HepG2 (cell line): ENCODE data around the gene HOXC10. TPM values are rescaled to one million over a fixed set of nuclear protein-coding genes. Genes with fewer than 3 reads are reported as not detected.

ENCODE experiments used
- DMTF1 ChIP-seq: sonication (generic); formaldehyde crosslinking; IDR thresholded peaks from 2 replicates; pipeline ENCODE4 v1.4.0; 2020; ENCODE audit warnings: mild to moderate bottlenecking, missing genetic modification reagents
- HMG20B ChIP-seq: conservative IDR thresholded peaks from 2 replicates; pipeline ENCODE4 v1.6.1; 2016; ENCODE audit warnings: missing genetic modification reagents, missing compliant biosample characterization
- MLLT10 ChIP-seq: sonication (generic); formaldehyde crosslinking; IDR thresholded peaks from 2 replicates; pipeline ENCODE4 v1.4.0; 2020; ENCODE audit warnings: missing genetic modification reagents
- NFATC3 ChIP-seq: sonication (generic); formaldehyde crosslinking; IDR thresholded peaks from 2 replicates; pipeline ENCODE4 v1.5.1; 2020; ENCODE audit warnings: mild to moderate bottlenecking, missing genetic modification reagents
- NONO ChIP-seq, 2 experiments: fragments of 450-650 bp in 1 of 2; sonication (generic) in 1 of 2; formaldehyde crosslinking in 1 of 2; IDR thresholded peaks in 1 of 2; conservative IDR thresholded peaks in 1 of 2; 2 replicates each; pipeline versions ENCODE4 v1.6.1 to v1.8.0; 2017 to 2022; ENCODE audit warnings: mild to moderate bottlenecking in 1 of 2, missing genetic modification reagents in 1 of 2, moderate library complexity in 1 of 2
- PLRG1 ChIP-seq: fragments of 450-650 bp; conservative IDR thresholded peaks from 2 replicates; pipeline ENCODE4 v1.6.1; 2016
- SALL2 ChIP-seq: sonication (generic); formaldehyde crosslinking; IDR thresholded peaks from 2 replicates; pipeline ENCODE4 v1.8.1; 2023; ENCODE audit warnings: mild to moderate bottlenecking, missing genetic modification reagents, inconsistent platforms
- SATB2 ChIP-seq: sonication (generic); formaldehyde crosslinking; IDR thresholded peaks from 2 replicates; pipeline ENCODE4 v1.5.0; 2020; ENCODE audit warnings: missing genetic modification reagents
- SIN3B ChIP-seq: fragments of 150-350 bp; IDR thresholded peaks from 2 replicates; pipeline ENCODE4 v1.6.1; 2014; ENCODE audit warnings: low read length
- SIX1 ChIP-seq: sonication (generic); formaldehyde crosslinking; IDR thresholded peaks from 2 replicates; pipeline ENCODE4 v1.4.0; 2020; ENCODE audit warnings: missing genetic modification reagents, borderline replicate concordance
- SMC3 ChIP-seq: IDR thresholded peaks from 2 replicates; pipeline ENCODE4 v1.6.1; 2011; ENCODE audit warnings: low read length, improper control_type of control experiment
- SUZ12 ChIP-seq: fragments of 150-350 bp; IDR thresholded peaks from 2 replicates; pipeline ENCODE4 v1.6.1; 2014; ENCODE audit warnings: low read depth, low read length
- TEAD2 ChIP-seq: sonication (generic); formaldehyde crosslinking; IDR thresholded peaks from 2 replicates; pipeline ENCODE4 v1.9.0; 2021; ENCODE audit warnings: missing genetic modification reagents
- ZFP36 ChIP-seq: fragments of 150-350 bp; IDR thresholded peaks from 2 replicates; pipeline ENCODE4 v1.6.1; 2018; ENCODE audit warnings: borderline replicate concordance, low read length, low read depth; ENCODE audit not compliant: partially characterized antibody
- ZNF280B ChIP-seq: sonication (generic); formaldehyde crosslinking; IDR thresholded peaks from 2 replicates; pipeline ENCODE4 v1.5.0; 2020; ENCODE audit warnings: missing genetic modification reagents, mild to moderate bottlenecking, borderline replicate concordance
- ZNF343 ChIP-seq: sonication (generic); formaldehyde crosslinking; IDR thresholded peaks from 2 replicates; pipeline ENCODE4 v1.4.0; 2020; ENCODE audit warnings: mild to moderate bottlenecking, missing genetic modification reagents
- polyA plus RNA-seq, 8 experiments: library from polyadenylated mRNA; depleted of rRNA in 3 of 8; stranded (reverse) in 7 of 8; unstranded in 1 of 8; fragments of >200 nt; fragmentation: Illumina TruSeq in 4 of 8; extraction: Trizol in 4 of 8; gene quantifications; 2 replicates each; pipeline versions ENCODE4 v1.2.1 to v1.2.3, GENCODE V29; 2011 to 2016; ENCODE audit warnings: low read depth in 4 of 8, missing spikeins in 1 of 8, mixed read lengths in 1 of 8; ENCODE audit not compliant: insufficient read depth in 1 of 8
- total RNA-seq, 5 experiments: library from RNA; depleted of rRNA; stranded (reverse); fragments of >200 nt; fragmentation: Illumina TruSeq; extraction: Trizol; gene quantifications; 2 replicates each; pipeline ENCODE4 v1.2.3, GENCODE V29; 2016; ENCODE audit warnings: low read depth in 1 of 5
- TF ChIP-seq, protein P1 (sequence below), 2 experiments: IDR thresholded peaks; 2 replicates each; pipeline ENCODE4 v1.6.1; 2011 to 2012; ENCODE audit warnings: low read length in 2 of 2, borderline replicate concordance in 1 of 2, low read depth in 1 of 2, mild to moderate bottlenecking in 1 of 2, moderate library complexity in 1 of 2
- TF ChIP-seq, protein P2 (sequence below): sonication (generic); formaldehyde crosslinking; IDR thresholded peaks from 2 replicates; pipeline ENCODE4 v1.8.1; 2023; ENCODE audit warnings: missing genetic modification reagents, inconsistent platforms, borderline replicate concordance
- TF ChIP-seq, protein P3 (sequence below): sonication (generic); formaldehyde crosslinking; IDR thresholded peaks from 2 replicates; pipeline ENCODE4 v1.4.0; 2020; ENCODE audit warnings: low read depth, mild to moderate bottlenecking, missing genetic modification reagents

HOXC10 gene
- total and polyA plus RNA-seq, 2 of the 13 experiments (the other 11 are each of a cell fraction or from before 2014, with no cell fraction given) = not detected

GRCh38 chr12:53994264-53995001, 9.5 kb downstream of the HOXC10 start (continued):
- TF ChIP-seq ZNF343 (no peak), SATB2 (CRISPR knock-in tag) (no peak), DMTF1 (no peak), HMG20B (CRISPR knock-in tag) (no peak), SIX1 (no peak), ZNF280B (CRISPR knock-in tag) (peak; percentile 23; the same call in 1 of the 2 replicates), NFATC3 (no peak), MLLT10 (no peak), NONO (IDR thresholded peaks at IDR 0.05) (no peak), NONO (CRISPR knock-in tag; conservative IDR thresholded peaks at IDR 0.05) (no peak), PLRG1 (no peak), TEAD2 (CRISPR knock-in tag) (no peak), SUZ12 (no peak), ZFP36 (no peak), SMC3 (no peak), SIN3B (no peak), SALL2 (CRISPR knock-in tag) (no peak)
- TF ChIP-seq, protein P1, sequence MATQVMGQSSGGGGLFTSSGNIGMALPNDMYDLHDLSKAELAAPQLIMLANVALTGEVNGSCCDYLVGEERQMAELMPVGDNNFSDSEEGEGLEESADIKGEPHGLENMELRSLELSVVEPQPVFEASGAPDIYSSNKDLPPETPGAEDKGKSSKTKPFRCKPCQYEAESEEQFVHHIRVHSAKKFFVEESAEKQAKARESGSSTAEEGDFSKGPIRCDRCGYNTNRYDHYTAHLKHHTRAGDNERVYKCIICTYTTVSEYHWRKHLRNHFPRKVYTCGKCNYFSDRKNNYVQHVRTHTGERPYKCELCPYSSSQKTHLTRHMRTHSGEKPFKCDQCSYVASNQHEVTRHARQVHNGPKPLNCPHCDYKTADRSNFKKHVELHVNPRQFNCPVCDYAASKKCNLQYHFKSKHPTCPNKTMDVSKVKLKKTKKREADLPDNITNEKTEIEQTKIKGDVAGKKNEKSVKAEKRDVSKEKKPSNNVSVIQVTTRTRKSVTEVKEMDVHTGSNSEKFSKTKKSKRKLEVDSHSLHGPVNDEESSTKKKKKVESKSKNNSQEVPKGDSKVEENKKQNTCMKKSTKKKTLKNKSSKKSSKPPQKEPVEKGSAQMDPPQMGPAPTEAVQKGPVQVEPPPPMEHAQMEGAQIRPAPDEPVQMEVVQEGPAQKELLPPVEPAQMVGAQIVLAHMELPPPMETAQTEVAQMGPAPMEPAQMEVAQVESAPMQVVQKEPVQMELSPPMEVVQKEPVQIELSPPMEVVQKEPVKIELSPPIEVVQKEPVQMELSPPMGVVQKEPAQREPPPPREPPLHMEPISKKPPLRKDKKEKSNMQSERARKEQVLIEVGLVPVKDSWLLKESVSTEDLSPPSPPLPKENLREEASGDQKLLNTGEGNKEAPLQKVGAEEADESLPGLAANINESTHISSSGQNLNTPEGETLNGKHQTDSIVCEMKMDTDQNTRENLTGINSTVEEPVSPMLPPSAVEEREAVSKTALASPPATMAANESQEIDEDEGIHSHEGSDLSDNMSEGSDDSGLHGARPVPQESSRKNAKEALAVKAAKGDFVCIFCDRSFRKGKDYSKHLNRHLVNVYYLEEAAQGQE (IDR thresholded peaks at IDR 0.05; ENCODE audit: borderline replicate concordance in 1 of 2, low read depth in 1 of 2, low read length in 2 of 2) = no peak
- TF ChIP-seq, protein P2, sequence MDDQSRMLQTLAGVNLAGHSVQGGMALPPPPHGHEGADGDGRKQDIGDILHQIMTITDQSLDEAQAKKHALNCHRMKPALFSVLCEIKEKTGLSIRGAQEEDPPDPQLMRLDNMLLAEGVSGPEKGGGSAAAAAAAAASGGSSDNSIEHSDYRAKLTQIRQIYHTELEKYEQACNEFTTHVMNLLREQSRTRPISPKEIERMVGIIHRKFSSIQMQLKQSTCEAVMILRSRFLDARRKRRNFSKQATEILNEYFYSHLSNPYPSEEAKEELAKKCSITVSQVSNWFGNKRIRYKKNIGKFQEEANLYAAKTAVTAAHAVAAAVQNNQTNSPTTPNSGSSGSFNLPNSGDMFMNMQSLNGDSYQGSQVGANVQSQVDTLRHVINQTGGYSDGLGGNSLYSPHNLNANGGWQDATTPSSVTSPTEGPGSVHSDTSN (CRISPR knock-in tag) = no peak
- TF ChIP-seq, protein P3, sequence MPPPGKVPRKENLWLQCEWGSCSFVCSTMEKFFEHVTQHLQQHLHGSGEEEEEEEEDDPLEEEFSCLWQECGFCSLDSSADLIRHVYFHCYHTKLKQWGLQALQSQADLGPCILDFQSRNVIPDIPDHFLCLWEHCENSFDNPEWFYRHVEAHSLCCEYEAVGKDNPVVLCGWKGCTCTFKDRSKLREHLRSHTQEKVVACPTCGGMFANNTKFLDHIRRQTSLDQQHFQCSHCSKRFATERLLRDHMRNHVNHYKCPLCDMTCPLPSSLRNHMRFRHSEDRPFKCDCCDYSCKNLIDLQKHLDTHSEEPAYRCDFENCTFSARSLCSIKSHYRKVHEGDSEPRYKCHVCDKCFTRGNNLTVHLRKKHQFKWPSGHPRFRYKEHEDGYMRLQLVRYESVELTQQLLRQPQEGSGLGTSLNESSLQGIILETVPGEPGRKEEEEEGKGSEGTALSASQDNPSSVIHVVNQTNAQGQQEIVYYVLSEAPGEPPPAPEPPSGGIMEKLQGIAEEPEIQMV (CRISPR knock-in tag) = 0 out of 2 replicates have a peak, but pooled peaks have one; percentile 25
